ENCODE results near the gene MYO1H. TPM values are rescaled to one million over a fixed set of nuclear protein-coding genes. Genes with fewer than 3 reads are reported as not detected.

Gene MYO1H
- total RNA-seq, 1 experiment from 2014 or later, result 0.26 TPM

DNA sequence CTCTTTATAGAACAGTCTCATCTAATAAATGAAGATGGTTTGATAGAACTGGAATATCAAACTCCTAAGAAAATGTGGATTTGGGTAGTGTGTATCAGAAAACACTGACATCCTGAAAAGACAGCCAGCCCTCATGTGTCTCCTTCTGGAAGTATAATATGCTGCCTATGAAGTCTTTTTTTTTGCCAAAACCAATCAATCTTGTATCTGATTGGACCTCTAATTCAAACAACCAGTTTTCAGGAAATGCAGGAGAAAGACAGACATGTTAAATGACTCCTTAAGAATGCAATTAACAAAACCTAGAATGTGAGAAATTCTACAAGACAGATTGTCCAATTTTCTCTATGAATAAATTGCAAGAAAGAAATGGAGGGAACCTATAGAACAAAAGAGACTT lies 34.3 kb downstream of the MYO1H start:
- Histone ChIP-seq H2BK15ac (ENCODE audit: low read depth, low read length) (no peak overlapping the region), H2BK5ac (ENCODE audit: insufficient read length, low read length) (no peak overlapping the region), H3K23me2 (ENCODE audit: insufficient read length, low read depth, low read length, poor library complexity, severe bottlenecking) (no peaks in the 10 kb centered on the region), H3K79me2 (ENCODE audit: insufficient read depth, low read length) (no peaks in the 10 kb centered on the region), H3T11ph (ENCODE audit: low read length) (no peak overlapping the region), H2AFZ (ENCODE audit: low read length) (no peak overlapping the region), H2BK120ac (ENCODE audit: low read depth, low read length, poor library complexity, severe bottlenecking) (no peak overlapping the region), H4K8ac (replicated peaks; ENCODE audit: insufficient read length, low read depth, low read length) (no peak overlapping the region), H3K79me1 (ENCODE audit: insufficient read depth, low read depth, low read length, poor library complexity, severe bottlenecking) (no peaks in the 10 kb centered on the region), H3K9me3 (ENCODE audit: control insufficient read depth, low read depth, low read length) (no peaks in the 10 kb centered on the region), H3K27me3 (ENCODE audit: insufficient read depth, low read length) (no peaks in the 10 kb centered on the region), H3K56ac (ENCODE audit: insufficient read length, low read depth, low read length) (no peak overlapping the region), H4K20me1 (ENCODE audit: control insufficient read depth, insufficient read depth, insufficient read length) (no peaks in the 10 kb centered on the region), H3K23ac (ENCODE audit: insufficient read length, low read depth, low read length) (no peak overlapping the region), H4K91ac (ENCODE audit: insufficient read length, low read depth, low read length) (no peak overlapping the region), H3K4me2 (ENCODE audit: insufficient read depth, insufficient read length, low read length) (no peak overlapping the region), H3K27ac (ENCODE audit: insufficient read length, low read depth, low read length) (no peak overlapping the region), H3K9ac (ENCODE audit: extremely low read depth, insufficient read length, low read length) (no peak overlapping the region), H3K4ac (ENCODE audit: low read depth, low read length) (no peak overlapping the region), H2BK12ac (ENCODE audit: insufficient read length, low read depth, low read length) (no peak overlapping the region), H3K14ac (ENCODE audit: insufficient read depth, low read length) (no peak overlapping the region), H2AK5ac (ENCODE audit: insufficient read length, low read length) (no peak overlapping the region), H2BK20ac (ENCODE audit: low read depth, low read length, poor library complexity, severe bottlenecking) (no peak overlapping the region), H3K4me1 (ENCODE audit: insufficient read depth, low read length) (no peaks in the 10 kb centered on the region), H3K18ac (ENCODE audit: insufficient read length, low read depth, low read length) (no peak overlapping the region), H4K5ac (ENCODE audit: insufficient read length, low read depth, low read length) (no peak overlapping the region)
- Mint-ChIP-seq H3K9me3 (peaks cover 0 to 4% of the 10 kb centered on the region in 2 experiments; a peak in 2 of 5 replicates), H3K27me3 (ENCODE audit: low read depth) (peaks cover 11% of the 10 kb centered on the region), H3K4me3 (no peak overlapping the region), H3K4me1 (peaks cover 2 to 3% of the 10 kb centered on the region in 2 experiments), H3K27ac (no peak overlapping the region), H3K36me3 (ENCODE audit: insufficient read depth in 1 of 3, low read depth in 3 of 3) (no peaks in the 10 kb centered on the region; a peak in 1 of 7 replicates)
- no peak for DNase-seq
- TF ChIP-seq, protein P1, sequence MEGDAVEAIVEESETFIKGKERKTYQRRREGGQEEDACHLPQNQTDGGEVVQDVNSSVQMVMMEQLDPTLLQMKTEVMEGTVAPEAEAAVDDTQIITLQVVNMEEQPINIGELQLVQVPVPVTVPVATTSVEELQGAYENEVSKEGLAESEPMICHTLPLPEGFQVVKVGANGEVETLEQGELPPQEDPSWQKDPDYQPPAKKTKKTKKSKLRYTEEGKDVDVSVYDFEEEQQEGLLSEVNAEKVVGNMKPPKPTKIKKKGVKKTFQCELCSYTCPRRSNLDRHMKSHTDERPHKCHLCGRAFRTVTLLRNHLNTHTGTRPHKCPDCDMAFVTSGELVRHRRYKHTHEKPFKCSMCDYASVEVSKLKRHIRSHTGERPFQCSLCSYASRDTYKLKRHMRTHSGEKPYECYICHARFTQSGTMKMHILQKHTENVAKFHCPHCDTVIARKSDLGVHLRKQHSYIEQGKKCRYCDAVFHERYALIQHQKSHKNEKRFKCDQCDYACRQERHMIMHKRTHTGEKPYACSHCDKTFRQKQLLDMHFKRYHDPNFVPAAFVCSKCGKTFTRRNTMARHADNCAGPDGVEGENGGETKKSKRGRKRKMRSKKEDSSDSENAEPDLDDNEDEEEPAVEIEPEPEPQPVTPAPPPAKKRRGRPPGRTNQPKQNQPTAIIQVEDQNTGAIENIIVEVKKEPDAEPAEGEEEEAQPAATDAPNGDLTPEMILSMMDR (conservative IDR thresholded peaks at IDR 0.05), result no peak

All from H9 (cell line).